ENCODE measurements around the gene GBE1.

GBE1 gene

DNA sequence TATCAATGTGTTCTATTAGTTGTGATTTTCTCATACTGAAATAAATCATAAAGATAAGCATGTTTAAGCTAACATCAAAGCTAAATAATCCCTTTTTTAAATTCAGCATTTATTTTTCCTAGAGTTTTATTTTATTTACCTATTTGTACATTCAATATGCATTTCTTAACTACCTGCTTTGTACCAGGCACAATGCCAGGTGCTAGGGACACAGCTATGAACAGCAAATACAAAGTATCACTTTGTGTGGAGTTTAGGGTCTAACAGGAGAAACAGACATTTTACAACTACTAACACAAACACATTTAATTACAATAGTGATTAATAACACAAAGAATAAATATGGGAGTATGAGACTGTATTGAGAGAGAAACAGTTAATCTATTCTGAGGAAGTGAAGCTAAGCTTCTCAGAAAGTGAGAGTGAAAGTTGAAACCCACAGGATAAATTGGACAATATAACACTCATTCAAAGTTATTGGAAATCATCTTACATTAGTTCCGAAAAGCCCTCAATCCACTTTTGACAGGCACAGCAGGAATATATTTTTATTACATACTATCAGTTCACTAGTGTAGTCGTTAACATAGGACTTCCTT, 159.6 kb downstream of the GBE1 start:
- DNase-seq: no peak

DNA sequence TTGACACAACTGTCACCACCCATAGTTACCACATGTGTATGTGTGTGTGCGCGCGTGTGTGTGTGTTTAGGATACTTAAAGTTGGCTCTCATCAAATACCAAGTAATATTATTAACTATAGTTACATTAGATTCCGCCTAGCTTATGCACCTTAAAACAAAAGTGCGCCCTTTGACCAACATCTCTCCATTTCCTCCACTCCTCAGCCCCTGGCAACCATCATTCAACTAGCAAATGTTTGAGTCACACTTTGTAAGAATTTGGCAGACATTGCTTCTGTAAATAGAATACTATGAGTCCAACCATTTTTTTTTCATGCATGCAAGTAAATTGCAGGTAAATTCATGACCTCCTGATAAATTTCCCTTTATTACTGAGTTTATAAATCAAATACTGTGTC, 169.3 kb downstream of the GBE1 start:
- no peak for DNase-seq

DNA sequence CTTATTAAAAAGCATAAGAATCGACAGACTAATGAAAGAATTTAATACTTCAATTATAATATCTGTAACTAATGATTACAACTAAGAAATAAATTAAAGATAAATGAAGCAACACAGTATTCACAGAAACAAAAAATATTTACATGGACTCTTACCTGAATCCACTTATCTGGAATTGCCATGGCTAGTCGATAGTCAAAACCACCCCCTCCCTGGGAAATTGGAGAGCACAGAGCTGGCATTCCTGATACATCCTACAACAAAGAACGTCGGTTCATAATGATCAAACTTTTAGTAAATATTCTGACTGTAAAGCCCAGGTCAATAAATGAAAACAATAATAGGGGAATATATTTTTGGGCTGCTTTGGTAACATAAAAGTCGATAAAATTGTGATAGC, 175.5 kb downstream of the GBE1 start:
- no peak for DNase-seq

DNA sequence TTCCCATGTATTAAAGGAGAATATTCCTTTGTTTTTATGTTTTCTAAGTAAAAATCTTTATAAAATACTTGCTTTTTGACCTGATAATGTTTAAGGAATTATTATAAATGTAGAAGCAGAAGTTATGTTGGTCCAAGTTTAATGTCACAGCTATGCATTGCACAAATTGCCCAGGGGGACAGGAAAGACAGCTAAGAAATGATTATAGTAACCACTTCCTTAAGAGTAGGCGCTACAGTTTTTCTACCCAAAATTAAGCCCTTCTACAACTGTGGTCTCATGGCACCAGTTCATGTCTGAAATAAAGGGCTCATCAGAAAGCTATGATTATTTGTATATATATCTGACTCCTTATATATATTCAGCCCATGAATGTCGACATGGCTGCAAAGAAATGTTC, 176.4 kb downstream of the GBE1 start:
- DNase-seq: no peak

DNA sequence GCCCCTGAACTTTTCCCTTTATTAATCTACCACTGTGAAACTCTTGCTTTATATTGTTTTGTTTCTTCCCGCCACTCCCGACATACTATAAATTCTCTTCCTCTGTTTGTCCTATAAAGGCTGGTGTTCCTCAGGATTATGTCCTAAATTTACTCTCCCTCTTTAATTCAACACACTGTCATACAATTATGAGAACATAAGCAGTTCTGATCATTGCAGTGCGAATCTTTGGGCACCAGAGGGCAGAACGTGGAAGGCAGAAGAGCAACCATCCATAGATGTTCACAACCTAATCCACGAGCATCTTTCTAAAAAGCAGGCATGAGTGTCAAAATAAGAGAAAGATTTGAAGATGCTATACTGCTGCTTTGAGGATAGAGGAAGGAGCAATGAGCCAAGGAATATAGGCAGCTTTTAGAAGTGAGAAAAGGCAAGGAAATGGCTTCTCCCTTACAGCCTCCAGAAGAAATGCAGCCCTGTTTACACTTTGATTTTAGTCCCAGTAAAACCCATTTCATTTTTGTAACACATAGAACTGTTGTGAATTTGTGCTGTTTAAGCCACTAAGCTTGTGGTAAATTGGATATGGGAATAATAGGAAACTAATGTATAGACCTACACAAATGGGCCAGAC, 179.4 kb downstream of the GBE1 start:
- DNase-seq: no peak

DNA sequence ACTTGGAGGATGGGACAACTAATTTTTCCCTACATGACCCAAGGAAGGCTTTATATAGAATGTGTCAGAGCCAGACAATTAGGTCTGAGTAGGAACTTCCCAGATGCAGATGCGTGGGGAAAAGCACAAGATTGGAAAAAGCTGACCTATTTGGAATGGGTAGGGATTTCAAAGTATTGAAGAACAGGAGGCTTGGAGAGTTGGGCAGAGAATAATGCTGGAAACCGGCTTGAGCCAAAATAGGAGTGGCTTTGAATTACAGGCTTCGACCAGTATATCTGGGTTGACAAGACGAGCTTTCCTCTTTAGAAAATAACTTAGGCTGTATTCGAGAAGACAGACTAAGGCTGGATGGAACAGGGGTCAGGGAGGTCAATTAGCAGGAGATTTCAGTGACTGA, 181.1 kb downstream of the GBE1 start:
- no peak for DNase-seq

DNA sequence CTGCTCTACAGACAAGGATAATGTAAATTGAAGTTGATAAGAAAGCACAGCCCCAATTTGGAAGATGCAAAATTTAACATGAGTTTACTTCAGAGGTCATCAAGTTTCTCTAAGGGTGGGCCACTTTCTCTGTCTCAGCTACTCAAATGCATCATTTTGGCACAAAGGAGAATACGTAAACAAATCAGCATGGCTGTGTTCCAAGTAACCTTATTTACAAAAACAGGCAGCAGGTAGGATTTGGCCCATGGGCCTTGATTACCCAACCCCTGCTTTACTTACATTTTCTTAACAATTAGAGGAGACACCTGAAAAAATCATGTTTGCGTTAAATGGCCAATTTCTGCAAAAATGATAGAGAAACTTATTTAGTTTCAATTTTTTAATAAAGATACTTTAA, 181.7 kb downstream of the GBE1 start:
- no peak for DNase-seq

DNA sequence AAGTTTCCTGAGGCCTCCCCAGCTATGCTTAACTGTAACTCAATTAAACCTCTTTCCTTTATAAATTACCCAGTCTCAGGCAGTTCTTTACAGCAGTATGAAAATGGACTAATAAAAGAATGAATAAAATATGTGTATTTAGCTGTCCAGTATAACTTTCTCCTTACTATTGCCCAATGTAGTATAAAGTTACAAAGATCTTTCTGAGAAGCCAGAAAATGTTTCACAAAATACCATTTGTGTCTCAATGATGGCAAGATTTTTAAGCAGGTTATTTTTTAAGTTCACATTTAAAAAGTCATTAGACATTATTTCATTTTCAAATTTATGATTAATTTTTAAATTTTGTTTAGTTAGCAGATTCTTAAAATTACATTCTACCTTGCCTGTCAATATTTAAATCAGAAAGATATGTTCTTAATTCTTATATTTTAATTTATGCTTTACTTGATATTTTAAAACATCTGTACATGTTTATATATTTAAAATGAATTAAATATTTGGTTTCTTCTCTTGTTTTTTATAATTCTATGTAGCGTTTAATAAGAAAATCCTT, 189.2 kb downstream of the GBE1 start:
- no peak for DNase-seq

DNA sequence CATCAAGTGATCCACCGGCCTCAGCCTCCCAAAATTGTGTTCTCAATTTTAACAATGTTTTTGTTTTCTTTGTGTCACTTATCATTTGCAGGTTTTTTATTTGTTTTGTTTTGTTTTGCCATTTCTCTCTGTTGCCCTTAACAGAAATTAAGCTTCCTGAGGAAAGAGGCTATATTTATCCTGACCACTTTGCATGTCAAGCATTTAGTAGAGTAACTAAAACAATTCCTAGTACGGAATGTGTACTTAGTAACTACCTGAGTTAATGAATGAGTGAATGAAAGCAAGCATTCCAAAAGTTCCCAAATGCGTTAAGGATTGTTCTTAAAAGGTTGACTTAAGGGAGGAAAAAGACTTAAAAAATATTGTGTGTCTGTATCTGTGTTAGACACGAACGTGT, 193.1 kb downstream of the GBE1 start:
- DNase-seq: no peak

DNA sequence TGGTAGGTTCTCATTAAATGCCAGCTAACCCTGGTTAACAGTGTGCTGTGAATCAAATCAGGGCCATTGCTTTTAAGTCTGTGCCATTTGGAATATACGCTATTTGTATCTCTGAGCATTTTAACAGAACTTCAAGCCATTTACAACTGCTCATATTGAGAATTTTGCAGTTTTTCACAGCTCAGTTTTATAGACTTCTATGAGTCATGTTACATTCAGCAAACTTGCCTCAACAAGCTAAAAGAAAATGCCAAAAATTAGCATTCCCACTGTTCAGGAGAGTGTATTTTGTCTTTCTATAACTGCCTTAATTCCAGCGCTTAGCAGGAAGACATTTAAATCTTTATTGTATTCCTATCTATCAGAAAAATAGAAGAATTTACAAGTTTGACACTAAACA, 196.4 kb downstream of the GBE1 start:
- DNase-seq: no peak

DNA sequence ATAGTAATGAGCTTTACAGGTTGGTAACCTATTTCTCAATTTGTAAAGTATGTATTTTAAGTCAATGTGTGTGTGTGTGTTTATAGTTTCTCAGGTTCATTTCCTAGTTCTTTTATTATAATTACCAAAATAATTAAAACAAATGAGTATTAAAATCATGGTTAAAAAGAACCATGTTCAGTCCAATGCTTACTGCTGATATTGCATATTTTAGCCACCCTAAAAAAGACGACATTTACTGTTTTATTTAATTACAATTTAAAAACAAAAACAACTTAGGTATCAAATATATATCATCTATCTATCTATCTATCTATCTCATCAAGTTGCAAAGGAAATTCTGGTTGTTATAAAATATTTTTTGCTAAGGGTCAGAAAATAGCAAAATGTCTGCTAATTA, 203.3 kb downstream of the GBE1 start:
- no peak for DNase-seq

DNA sequence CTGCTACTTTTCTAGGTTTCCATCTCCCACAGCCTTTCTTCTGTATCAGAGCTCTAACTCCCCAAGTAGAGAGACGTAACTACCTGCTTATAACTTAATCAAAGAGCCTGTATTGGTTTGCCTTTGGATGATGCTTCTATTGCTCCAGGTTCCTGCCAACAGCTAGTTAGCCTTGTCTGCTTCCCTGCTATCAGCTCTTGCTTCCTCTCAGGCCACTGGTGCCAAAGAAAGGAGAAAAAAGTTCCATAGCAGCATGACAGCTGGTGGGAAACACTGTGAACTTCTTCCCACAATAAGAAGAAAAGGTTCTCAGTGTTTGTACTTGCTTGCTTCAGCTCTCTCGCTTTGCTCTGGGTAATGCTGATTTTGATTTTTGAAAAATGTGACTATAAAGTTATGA, 206.6 kb downstream of the GBE1 start:
- no peak for DNase-seq

DNA sequence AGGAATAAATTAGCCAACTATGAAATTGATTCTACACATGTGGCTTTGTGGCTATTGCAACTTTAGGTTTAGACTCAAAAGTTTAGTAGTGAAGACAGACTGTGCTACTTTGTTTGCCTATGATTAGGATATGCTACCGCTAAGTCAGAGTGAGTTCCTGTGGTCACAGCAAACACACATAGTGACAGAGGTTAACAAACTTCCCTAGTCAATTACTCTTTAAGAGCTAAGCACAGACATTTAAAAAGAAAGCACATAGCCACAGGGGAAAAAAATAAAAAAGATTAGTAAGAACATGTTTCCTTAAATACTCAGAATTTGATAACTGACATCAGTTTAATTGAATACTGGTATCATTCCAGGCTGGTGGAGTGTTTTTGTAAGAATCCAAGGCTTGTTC, 207.1 kb downstream of the GBE1 start:
- DNase-seq: no peak

DNA sequence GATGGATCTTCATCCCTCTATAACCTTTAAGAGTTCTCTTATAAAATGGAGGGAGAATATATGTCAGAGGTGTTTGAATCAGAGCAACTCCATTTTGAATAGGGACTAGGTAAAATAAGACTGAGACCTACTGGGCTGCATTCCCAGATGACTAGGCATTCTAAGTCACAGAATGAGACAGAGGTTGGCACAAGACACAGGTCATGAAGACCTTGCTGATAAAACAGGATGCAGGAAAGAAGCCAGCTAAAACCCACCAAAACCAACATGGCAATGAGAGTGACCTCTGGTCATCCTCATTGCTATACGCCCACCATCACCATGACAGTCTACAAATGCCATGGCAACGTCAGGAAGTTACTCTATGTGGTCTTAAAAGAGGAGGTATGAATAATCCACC, 211.0 kb downstream of the GBE1 start:
- no peak for DNase-seq

DNA sequence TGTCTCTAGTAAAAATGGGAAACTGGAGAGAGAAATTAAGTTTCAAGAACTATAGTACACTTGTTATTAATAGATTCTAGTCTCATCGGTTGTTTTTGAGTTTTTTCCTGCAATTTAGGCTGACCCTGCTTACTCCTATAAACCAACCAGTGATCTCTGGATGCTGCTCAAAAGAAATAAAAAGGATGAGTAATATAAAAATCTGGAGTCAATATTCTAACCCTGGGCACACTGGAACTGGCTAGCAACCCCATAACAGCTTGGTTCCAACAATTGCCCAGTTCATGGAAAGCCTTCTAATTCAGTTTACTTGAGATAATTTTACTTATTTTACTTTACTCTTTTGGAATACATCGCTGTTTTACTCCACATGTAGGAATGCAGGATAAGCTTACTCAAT, 211.6 kb downstream of the GBE1 start:
- DNase-seq: no peak

DNA sequence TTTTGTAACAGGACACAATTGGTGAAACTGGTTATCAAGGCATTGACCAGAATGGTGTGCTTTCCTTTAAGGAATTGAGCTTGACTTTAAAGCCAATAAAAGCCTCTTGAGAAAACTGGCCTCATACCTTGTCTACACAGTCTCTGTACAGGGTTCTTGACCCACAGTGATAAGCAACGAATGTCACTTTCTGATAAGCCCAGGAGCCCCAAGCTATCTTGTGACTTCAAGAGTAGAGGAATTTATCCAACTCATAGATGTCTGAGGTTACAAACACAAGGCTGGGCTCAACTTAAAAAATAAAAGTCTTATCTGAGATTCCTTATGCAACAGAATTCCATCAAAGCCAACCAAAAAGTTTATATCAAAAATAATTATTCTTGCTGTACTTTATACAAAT, 212.1 kb downstream of the GBE1 start:
- no peak for DNase-seq

DNA sequence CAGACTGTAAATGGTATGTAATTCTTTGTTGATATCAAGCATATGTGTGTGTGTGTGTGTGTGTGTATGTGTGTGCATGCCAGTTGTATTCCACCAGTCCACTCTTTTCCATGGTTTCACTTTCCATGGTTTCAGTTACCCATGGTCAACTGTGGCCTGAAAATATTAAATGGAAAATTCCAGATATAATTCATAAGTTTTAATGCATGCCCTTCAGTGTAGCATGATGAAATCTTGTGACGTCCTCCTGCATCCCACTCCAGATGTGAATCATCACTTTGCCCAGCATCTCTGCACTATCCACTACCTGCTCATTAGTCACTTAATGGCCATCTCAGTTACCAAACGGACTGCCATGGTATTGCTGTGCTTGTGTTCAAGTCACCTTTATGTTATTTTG, 215.9 kb downstream of the GBE1 start:
- no peak for DNase-seq

DNA sequence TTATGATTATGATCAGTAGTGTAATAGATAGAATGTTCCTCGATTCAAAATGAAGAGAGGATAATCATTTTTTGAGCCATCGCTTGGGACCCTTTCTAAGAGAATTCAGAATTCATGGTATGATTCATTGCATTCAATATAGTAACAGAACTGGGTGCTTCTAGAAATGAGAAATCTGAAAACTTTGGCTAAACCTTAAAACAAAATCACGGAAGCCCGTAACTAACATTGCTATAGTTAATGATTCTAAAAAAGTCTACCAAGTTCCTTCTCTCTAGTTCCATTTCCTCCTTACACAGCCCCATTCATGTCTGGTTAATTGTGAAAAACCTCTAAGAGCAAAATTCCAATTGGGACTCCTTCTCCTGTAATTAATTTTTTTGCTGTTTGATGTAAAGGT, 217.1 kb downstream of the GBE1 start:
- DNase-seq: no peak

DNA sequence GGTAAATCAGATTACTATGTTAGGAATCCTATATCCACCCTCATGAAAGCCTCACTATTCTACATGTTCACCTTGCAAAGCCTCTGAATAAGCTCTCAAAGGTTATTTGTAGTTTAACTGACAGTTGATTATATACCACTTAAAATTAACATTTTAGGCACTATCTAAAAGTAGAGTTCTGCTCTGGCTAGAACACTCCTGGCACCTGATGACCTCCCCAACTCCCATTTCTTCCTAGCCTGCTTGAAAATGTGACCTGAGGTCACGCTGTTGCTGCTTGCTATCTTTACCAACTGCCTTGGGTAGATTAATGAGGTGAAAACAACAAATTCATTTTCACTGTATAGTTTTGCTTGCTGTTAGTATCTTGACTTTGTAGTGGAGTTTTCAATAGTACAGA, 220.7 kb downstream of the GBE1 start:
- no peak for DNase-seq

DNA sequence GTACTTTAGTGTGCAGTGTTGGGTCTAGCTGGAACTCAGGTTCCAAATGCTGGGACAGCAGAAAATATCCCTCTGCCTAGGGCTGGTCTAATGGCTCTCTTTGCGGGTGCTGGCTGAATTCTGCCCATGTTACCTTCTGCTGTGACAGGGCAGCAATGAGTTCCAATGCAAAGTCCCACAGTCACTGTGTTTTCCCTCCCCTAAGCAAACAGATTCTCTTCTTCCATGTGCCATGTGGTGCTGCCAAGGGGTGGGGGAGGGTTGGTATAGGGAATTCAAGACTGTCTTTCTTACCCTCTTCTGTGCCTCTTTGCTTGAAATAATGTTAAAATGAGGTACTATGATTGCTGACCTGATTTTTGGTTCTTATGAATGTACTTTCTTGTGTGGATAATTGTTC, 229.6 kb downstream of the GBE1 start:
- no peak for DNase-seq

DNA sequence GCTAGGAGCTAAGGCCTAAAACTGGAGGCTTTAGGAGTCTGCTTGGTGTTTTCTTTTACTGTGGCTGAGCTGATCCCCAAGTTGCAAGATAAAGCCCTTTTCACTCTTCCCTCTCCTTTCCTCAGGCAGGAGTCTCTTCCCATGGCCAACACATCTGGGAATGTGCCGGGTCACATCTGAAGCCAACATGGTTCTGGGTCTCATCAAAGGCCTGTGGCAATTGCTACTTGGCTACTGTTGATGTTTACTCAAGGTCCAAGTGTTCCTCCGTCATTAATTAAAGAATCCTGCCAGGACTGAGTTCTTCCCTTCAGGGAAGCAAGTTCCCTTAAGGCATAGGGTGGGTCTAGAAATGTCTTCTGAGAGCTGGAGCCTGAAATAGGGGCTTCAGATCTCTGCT, 230.2 kb downstream of the GBE1 start:
- DNase-seq: no peak

DNA sequence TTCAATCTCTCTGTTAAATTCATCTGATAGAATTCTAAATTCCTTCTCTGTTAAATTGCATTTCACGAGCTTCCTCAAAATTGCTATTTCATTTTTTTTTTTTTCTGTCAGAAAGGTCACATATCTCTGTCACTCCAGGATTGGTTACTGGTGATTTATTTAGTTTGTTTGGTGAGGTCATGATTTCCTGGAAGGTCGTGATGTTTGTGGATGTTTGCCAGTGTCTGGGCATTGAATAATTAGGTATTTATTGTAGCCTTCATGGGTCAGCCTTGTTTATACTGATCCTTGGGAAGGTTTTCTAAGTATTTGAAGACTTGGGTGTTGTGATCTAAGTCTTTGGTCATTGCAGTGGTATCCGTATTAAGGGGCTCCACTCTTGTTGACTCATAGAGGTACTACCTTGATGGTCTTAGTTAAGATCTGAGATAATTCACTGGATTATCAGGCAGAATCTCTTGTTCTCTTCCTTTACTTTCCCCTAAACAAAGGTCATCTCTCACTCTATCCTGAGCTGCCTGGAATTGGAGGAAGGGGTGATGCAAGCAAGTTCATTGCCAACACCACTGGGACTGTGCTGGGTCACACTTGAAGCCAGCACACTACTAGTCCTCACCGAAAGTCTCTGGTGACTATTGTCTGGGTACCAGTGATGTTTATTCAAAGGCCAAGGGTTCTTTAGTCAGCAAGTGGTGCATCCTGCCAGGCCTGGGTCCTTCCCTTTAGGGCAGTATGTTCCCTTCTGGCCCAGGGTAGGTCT, 231.1 kb downstream of the GBE1 start:
- no peak for DNase-seq

DNA sequence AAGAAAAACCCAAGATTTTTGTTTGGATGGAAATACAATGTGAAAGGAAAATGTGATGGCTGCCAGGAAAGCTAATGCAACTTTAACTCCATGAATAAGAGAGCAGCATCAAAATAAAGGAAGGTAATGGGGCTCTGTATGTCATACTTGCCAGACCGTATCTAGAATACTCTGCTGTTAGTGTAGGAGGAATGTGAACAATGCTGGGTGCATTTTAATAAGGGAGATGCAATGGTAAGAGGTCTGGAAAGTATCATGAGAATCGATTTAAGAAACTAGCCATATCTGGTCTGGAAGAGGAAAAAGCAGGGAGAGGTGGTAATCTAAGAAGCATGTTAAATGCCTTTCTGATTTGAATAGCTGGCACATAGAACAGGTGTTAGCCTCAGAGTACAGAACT, 239.6 kb downstream of the GBE1 start:
- no peak for DNase-seq

DNA sequence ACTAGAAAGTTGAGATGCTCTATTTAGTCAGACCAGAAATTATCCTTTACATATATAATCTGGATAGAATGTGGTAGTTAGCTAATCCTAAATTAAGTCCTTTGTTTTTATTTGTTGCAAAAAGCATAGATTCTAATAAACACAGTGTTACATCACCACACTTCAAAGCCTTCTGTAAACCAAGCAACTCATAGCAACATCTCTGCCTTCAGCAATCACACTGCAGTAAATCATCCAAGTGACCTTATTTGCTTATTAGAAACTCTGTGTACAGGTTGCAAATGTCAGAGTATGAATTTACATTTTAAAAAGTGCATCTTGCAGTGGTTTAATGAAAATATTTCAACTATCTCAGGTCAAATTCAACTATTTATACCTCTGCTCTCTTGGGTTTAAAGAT, 242.5 kb downstream of the GBE1 start:
- no peak for DNase-seq

All from NCI-H524 treated with DMSO at 0.1 percent for 48 hours (cell line).